GM23248 (cell line): Measurements from ENCODE around the gene TPST1. TPM values are rescaled to one million over a fixed set of nuclear protein-coding genes. Genes with fewer than 3 reads are reported as not detected.

ENCODE experiments used
- DNase-seq: peaks from one replicate; pipeline ENCODE4 v3.0.0-alpha.2; 2015
- H2AFZ ChIP-seq: fragments of 200-600 bp; sonication (generic); 2 replicates; pipeline ENCODE4 v1.6.1; 2016; ENCODE audit warnings: antibody characterized with exemption
- H3F3A ChIP-seq: fragments of 200-600 bp; sonication (generic); 2 replicates; pipeline ENCODE4 v1.6.1; 2016; ENCODE audit warnings: mild to moderate bottlenecking, antibody characterized with exemption, mixed run types; ENCODE audit not compliant: insufficient read depth
- H3K27ac ChIP-seq: fragments of 200-600 bp; sonication (generic); 2 replicates; pipeline ENCODE4 v1.5.1; 2016; ENCODE audit warnings: mild to moderate bottlenecking
- H3K27me3 ChIP-seq: fragments of 200-600 bp; sonication (generic); replicated peaks from 2 replicates; pipeline ENCODE4 v1.6.1; 2016; ENCODE audit warnings: mild to moderate bottlenecking; ENCODE audit not compliant: insufficient read depth
- H3K36me3 ChIP-seq: fragments of 200-600 bp; sonication (generic); 2 replicates; pipeline ENCODE4 v1.6.1; 2016; ENCODE audit warnings: low read depth, mild to moderate bottlenecking
- H3K4me1 ChIP-seq: fragments of 200-600 bp; sonication (generic); 2 replicates; pipeline ENCODE4 v1.6.1; 2016; ENCODE audit warnings: mild to moderate bottlenecking; ENCODE audit not compliant: insufficient read depth
- H3K4me2 ChIP-seq: fragments of 200-600 bp; sonication (generic); one replicate; pipeline ENCODE4 v1.6.1; 2016; ENCODE audit warnings: mild to moderate bottlenecking; ENCODE audit not compliant: unreplicated experiment
- H3K4me3 ChIP-seq: fragments of 200-600 bp; sonication (generic); 2 replicates; pipeline ENCODE4 v1.5.1; 2016; ENCODE audit warnings: mild to moderate bottlenecking
- H3K79me2 ChIP-seq: fragments of 200-600 bp; sonication (generic); 2 replicates; pipeline ENCODE4 v1.6.1; 2016; ENCODE audit warnings: mild to moderate bottlenecking; ENCODE audit not compliant: insufficient read depth
- H3K9ac ChIP-seq: fragments of 200-600 bp; sonication (generic); 2 replicates; pipeline ENCODE4 v1.6.1; 2016; ENCODE audit warnings: mild to moderate bottlenecking
- H3K9me2 ChIP-seq: fragments of 200-600 bp; sonication (generic); 2 replicates; pipeline ENCODE4 v1.6.1; 2016; ENCODE audit warnings: mixed run types, mild to moderate bottlenecking, moderate library complexity; ENCODE audit not compliant: insufficient read depth
- H3K9me3 ChIP-seq: fragments of 200-600 bp; sonication (generic); one replicate; pipeline ENCODE4 v1.6.1; 2017; ENCODE audit warnings: low read depth
- H4K20me1 ChIP-seq: fragments of 200-600 bp; sonication (generic); 2 replicates; pipeline ENCODE4 v1.6.0; 2016; ENCODE audit not compliant: insufficient read depth
- EZH2 ChIP-seq: fragments of 200-600 bp; sonication (generic); IDR thresholded peaks from 2 replicates; pipeline ENCODE4 v1.6.1; 2018; ENCODE audit warnings: antibody characterized with exemption, mild to moderate bottlenecking; ENCODE audit not compliant: insufficient read depth, poor library complexity, severe bottlenecking
- EZH2phosphoT487 ChIP-seq: fragments of 200-600 bp; sonication (generic); IDR thresholded peaks from 2 replicates; pipeline ENCODE4 v1.6.1; 2018; ENCODE audit warnings: antibody characterized with exemption, moderate library complexity, mild to moderate bottlenecking, low read depth; ENCODE audit not compliant: insufficient read depth
- WGBS, 2 experiments: methylation state at CpG; one replicate each; pipeline ENCODE4 v1.1.6; 2015 to 2017; ENCODE audit warnings: low lambda C conversion rate in 2 of 2, low coverage in 1 of 2; ENCODE audit errors: missing lambda C conversion rate in 2 of 2; 5-methylcytosine and 5-hydroxymethylcytosine counted together
- in situ Hi-C: fragments of 300-500 bp; cut with MboI; formaldehyde crosslinking; loops from 2 replicates; pipeline ENCODE4 v1.15.0; 2020
- polyA plus RNA-seq: library from polyadenylated mRNA; unstranded; fragments of >200 nt; fragmentation: Nextera tagmentation; extraction: Ambion mirVana; gene quantifications from 2 replicates; pipeline ENCODE4 v1.2.1, GENCODE V29; 2016
- total RNA-seq: library from RNA; depleted of rRNA; stranded (reverse); fragments of >200 nt; shearing (Covaris generic); gene quantifications from 2 replicates; pipeline ENCODE4 v1.2.3, GENCODE V29; 2014

The TPST1 gene
- total and polyA plus RNA-seq, 2 experiments from 2014 or later = 54.1 to 57.0 TPM

DNA sequence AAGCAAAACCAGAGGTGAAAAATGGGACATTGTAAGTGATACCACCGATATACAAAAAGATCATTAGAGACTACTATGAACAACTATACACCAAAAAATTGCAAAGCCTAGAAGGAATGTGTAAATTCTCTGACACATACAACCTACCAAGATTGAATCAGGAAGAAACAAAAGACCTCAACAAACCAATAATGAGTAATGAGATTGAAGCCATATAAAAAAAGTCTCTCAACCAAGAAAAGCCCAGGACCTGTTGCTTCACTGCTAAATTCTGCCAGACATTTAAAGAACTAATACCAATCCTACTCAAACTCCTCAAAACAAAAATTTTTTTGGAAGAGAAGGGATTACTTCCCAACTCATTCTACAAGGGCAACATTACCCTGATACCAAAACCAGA is 134.0 kb downstream of the TPST1 start:
- H3K36me3 ChIP-seq = 0 out of 2 replicates have a peak, but pooled peaks cover 4% of the 10 kb centered on the region
- 97 to 100% methylated on average over 1 of the region's 1 CpG for WGBS, 2 experiments
- H3K4me3 ChIP-seq = no peak overlapping the region
- H3K9me2 ChIP-seq = no peaks in the 10 kb centered on the region
- no peak for DNase-seq
- in situ Hi-C loops = no loop called here
- no peak overlapping the region for H3K27ac ChIP-seq
- no peak for TF ChIP-seq EZH2phosphoT487
- no peak for TF ChIP-seq EZH2
- H2AFZ ChIP-seq = no peak overlapping the region
- H4K20me1 ChIP-seq = no peaks in the 10 kb centered on the region
- no peak overlapping the region for H3K4me2 ChIP-seq
- no peaks in the 10 kb centered on the region for H3K27me3 ChIP-seq
- H3K4me1 ChIP-seq = no peaks in the 10 kb centered on the region
- H3K79me2 ChIP-seq = peaks cover 22% of the 10 kb centered on the region; the same call in 1 of the 2 replicates
- H3F3A ChIP-seq = peaks cover 18% of the 10 kb centered on the region; the same call in 1 of the 2 replicates
- peaks cover 3% of the 10 kb centered on the region for H3K9me3 ChIP-seq
- no peak overlapping the region for H3K9ac ChIP-seq

DNA sequence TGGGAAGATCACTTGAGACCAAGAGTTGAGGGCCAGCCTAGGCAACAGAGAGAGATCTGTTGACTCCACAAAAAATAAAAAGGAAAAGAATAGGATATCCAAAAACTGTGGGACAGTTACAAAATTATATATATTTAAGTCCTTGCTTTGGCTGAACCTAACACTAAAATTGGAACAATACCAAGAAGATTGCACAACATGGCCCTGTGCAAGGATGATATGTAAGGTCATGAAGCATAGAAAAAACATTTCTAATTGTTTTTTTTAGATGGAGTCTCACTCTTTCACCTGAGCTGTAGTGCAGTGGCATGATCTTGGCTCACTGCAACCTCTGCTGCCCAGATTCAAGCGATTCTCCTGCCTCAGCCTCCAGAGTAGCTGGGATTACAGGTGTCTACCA is 139.0 kb downstream of the TPST1 start:
- no peak overlapping the region for H3K4me2 ChIP-seq
- H3K4me1 ChIP-seq = peaks cover 5% of the 10 kb centered on the region; the same call in 1 of the 2 replicates
- 94 to 100% methylated on average over 1 of the region's 1 CpG for WGBS, 2 experiments
- no peaks in the 10 kb centered on the region for H3K9me3 ChIP-seq
- H3K27me3 ChIP-seq = no peaks in the 10 kb centered on the region
- H3K79me2 ChIP-seq = peaks cover 31% of the 10 kb centered on the region
- no peaks in the 10 kb centered on the region for H4K20me1 ChIP-seq
- no peak overlapping the region for H3K27ac ChIP-seq
- H3K36me3 ChIP-seq = 0 out of 2 replicates have a peak, but pooled peaks cover 5% of the 10 kb centered on the region
- no peaks in the 10 kb centered on the region for H3K9me2 ChIP-seq
- no peak overlapping the region for H2AFZ ChIP-seq
- H3K4me3 ChIP-seq = no peak overlapping the region
- H3F3A ChIP-seq = peaks cover 18% of the 10 kb centered on the region; the same call in 1 of the 2 replicates
- peak; percentile 30 for DNase-seq
- no peak for TF ChIP-seq EZH2
- TF ChIP-seq EZH2phosphoT487 = no peak
- no peak overlapping the region for H3K9ac ChIP-seq
- in situ Hi-C loops = no loop called here

DNA sequence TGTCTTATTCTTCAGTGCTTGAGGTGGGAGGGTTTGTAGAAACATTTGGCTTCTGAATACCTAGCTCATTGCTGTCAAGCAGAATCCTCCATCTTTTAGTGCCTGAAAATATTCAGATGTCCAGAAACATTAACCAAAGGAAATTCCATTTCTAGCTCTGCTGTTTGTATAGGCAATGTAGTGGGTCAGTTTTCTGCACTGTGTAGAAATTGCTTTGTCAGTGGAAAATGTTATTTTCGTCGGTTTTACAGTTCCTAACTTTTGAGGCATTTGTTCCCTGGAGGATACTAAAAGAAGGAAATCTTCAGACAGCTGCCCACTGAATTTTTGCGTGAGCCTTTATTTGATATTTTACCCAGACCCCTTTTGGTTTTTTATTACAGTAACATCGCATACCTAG is 143.4 kb downstream of the TPST1 start:
- no peak overlapping the region for H3K9ac ChIP-seq
- no peaks in the 10 kb centered on the region for H3K27me3 ChIP-seq
- peaks cover 68% of the 10 kb centered on the region for H3K79me2 ChIP-seq
- no peak overlapping the region for H2AFZ ChIP-seq
- DNase-seq = no peak
- no peaks in the 10 kb centered on the region for H4K20me1 ChIP-seq
- no peaks in the 10 kb centered on the region for H3K9me2 ChIP-seq
- H3K4me2 ChIP-seq = no peak overlapping the region
- no peak overlapping the region for H3K27ac ChIP-seq
- H3K4me1 ChIP-seq = peaks cover 16% of the 10 kb centered on the region
- no peak overlapping the region for H3K4me3 ChIP-seq
- H3K9me3 ChIP-seq = no peaks in the 10 kb centered on the region
- no peak for TF ChIP-seq EZH2
- TF ChIP-seq EZH2phosphoT487 = no peak
- 36 to 45% methylated on average over 4 of the region's 4 CpGs for WGBS, 2 experiments
- H3K36me3 ChIP-seq = 0 out of 2 replicates have a peak, but pooled peaks cover 5% of the 10 kb centered on the region
- H3F3A ChIP-seq = peaks cover 7% of the 10 kb centered on the region
- in situ Hi-C loops = no loop called here

DNA sequence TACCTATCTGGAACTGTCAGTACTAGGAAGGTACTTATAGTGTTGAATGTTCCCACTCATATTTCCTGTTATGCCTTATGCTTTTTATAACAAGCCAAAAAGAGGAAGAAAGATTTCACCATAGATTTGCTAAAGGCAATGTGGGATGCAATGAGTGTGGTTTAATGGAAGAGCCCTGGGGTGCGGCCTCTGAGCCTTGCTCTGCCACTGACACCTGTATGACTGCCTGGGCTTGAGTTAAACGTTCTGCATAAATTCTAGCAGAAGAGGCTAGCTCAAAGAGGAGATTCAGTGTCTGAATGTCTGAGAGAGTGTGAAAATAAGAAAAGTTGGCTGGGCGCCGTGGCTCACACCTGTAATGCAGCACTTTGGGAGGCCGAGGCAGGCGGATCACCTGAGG is 143.8 kb downstream of the TPST1 start:
- H2AFZ ChIP-seq = no peak overlapping the region
- no peak for DNase-seq
- no peak overlapping the region for H3K4me2 ChIP-seq
- H3K27ac ChIP-seq = no peak overlapping the region
- H3K27me3 ChIP-seq = no peaks in the 10 kb centered on the region
- no peak overlapping the region for H3K9ac ChIP-seq
- no peaks in the 10 kb centered on the region for H3K9me3 ChIP-seq
- in situ Hi-C loops = no loop called here
- TF ChIP-seq EZH2 = no peak
- TF ChIP-seq EZH2phosphoT487 = no peak
- WGBS, 2 experiments = 87 to 90% methylated on average over 6 of the region's 6 CpGs
- no peak overlapping the region for H3K4me3 ChIP-seq
- peaks cover 68% of the 10 kb centered on the region for H3K79me2 ChIP-seq
- no peaks in the 10 kb centered on the region for H4K20me1 ChIP-seq
- H3K36me3 ChIP-seq = 0 out of 2 replicates have a peak, but pooled peaks cover 5% of the 10 kb centered on the region
- H3F3A ChIP-seq = peaks cover 3% of the 10 kb centered on the region
- H3K4me1 ChIP-seq = peaks cover 19% of the 10 kb centered on the region
- no peaks in the 10 kb centered on the region for H3K9me2 ChIP-seq
